ENCODE measurements around the gene UMAD1. TPM values are rescaled to one million over a fixed set of nuclear protein-coding genes. Genes with fewer than 3 reads are reported as not detected.

UMAD1 gene
- total and polyA plus RNA-seq, 7 donors, result 8.7 to 51.1 (median 15.6) TPM

GRCh38 chr7:7739204-7740036 is 98.9 kb downstream of the UMAD1 start:
- H3K27me3 ChIP-seq, result no peaks in the 10 kb centered on the region
- no peak for DNase-seq
- TF ChIP-seq EP300 (IDR thresholded peaks at IDR 0.05), result no peak
- TF ChIP-seq POLR2A (IDR thresholded peaks at IDR 0.05), result no peak
- TF ChIP-seq, protein P1, sequence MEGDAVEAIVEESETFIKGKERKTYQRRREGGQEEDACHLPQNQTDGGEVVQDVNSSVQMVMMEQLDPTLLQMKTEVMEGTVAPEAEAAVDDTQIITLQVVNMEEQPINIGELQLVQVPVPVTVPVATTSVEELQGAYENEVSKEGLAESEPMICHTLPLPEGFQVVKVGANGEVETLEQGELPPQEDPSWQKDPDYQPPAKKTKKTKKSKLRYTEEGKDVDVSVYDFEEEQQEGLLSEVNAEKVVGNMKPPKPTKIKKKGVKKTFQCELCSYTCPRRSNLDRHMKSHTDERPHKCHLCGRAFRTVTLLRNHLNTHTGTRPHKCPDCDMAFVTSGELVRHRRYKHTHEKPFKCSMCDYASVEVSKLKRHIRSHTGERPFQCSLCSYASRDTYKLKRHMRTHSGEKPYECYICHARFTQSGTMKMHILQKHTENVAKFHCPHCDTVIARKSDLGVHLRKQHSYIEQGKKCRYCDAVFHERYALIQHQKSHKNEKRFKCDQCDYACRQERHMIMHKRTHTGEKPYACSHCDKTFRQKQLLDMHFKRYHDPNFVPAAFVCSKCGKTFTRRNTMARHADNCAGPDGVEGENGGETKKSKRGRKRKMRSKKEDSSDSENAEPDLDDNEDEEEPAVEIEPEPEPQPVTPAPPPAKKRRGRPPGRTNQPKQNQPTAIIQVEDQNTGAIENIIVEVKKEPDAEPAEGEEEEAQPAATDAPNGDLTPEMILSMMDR (IDR thresholded peaks at IDR 0.05), result no peak
- TF ChIP-seq POLR2AphosphoS5 (IDR thresholded peaks at IDR 0.05), result no peak
- no peak overlapping the region for H3K27ac ChIP-seq
- H3K4me1 ChIP-seq, result peaks cover 0 to 25% (median 14%) of the 10 kb centered on the region in 4 donors
- 72 to 92% methylated on average over 4 of the region's 4 CpGs for WGBS, 2 donors
- H3K4me3 ChIP-seq, result no peak overlapping the region
- no peaks in the 10 kb centered on the region for H3K36me3 ChIP-seq
- intact Hi-C loops (cut with DNase I), result no loop called here
- no peaks in the 10 kb centered on the region for H3K9me3 ChIP-seq

DNA sequence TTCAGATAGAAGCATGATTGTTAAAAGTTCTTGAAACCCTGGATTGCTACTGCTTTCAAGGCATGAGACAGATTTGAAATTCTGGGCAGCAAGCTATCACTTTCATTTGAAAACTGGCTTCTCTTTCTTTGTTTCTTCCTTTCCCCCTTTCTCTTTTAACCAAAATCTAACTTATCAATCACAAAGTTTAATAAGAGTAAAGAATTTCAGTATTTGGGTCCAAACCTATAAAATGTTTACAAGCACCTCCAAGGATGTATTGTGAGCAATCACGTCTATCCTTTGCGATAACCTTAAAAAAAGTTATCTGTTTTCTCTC is 99.4 kb downstream of the UMAD1 start:
- whole genome bisulfite sequencing, 2 donors, result 27 to 71% methylated on average over 2 of the region's 2 CpGs
- Histone ChIP-seq H3K4me3 (no peak overlapping the region), H3K36me3 (no peaks in the 10 kb centered on the region), H3K27me3 (no peaks in the 10 kb centered on the region), H3K4me1 (peaks cover 0 to 25% (median 14%) of the 10 kb centered on the region in 4 donors), H3K9me3 (no peaks in the 10 kb centered on the region), H3K27ac (no peak overlapping the region)
- TF ChIP-seq, protein P1 (IDR thresholded peaks at IDR 0.05), result no peak
- TF ChIP-seq POLR2AphosphoS5 (IDR thresholded peaks at IDR 0.05), result no peak
- no peak for TF ChIP-seq POLR2A (IDR thresholded peaks at IDR 0.05)
- TF ChIP-seq EP300 (IDR thresholded peaks at IDR 0.05), result no peak
- intact Hi-C loops (cut with DNase I), result no loop called here
- DNase-seq, result no peak

DNA sequence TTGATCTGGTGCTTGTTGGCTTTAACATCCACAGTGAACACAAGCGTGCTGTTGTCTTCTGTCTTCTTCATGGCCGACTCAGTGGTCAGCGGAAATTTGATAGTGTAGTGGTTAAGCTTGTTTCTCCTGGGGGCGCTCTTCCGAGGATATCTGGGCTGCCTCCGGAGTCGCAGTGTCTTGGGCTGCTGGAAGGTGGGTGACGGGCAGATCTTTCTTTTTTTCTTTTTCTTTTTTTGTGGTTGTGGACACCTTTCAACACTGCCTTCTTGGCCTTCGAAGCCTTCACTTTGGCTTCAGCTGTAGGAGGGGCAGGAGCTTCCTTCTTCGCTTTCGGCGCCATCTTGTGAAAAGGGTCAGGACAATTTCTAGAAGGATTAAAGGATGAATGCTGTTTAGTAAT is 101.7 kb downstream of the UMAD1 start:
- DNase-seq, result no peak
- peaks cover 0 to 38% (median 25%) of the 10 kb centered on the region in 4 donors for H3K4me1 ChIP-seq
- no peaks in the 10 kb centered on the region for H3K36me3 ChIP-seq
- TF ChIP-seq POLR2A (IDR thresholded peaks at IDR 0.05) (no peak), EP300 (IDR thresholded peaks at IDR 0.05) (no peak), POLR2AphosphoS5 (IDR thresholded peaks at IDR 0.05) (no peak)
- TF ChIP-seq, protein P1 (IDR thresholded peaks at IDR 0.05), result no peak
- WGBS, 2 donors, result 96% methylated on average over 12 of the region's 12 CpGs
- no peaks in the 10 kb centered on the region for H3K27me3 ChIP-seq
- H3K4me3 ChIP-seq, result no peak overlapping the region
- intact Hi-C loops (cut with DNase I), result no loop called here
- no peaks in the 10 kb centered on the region for H3K9me3 ChIP-seq
- H3K27ac ChIP-seq, result no peak overlapping the region

DNA sequence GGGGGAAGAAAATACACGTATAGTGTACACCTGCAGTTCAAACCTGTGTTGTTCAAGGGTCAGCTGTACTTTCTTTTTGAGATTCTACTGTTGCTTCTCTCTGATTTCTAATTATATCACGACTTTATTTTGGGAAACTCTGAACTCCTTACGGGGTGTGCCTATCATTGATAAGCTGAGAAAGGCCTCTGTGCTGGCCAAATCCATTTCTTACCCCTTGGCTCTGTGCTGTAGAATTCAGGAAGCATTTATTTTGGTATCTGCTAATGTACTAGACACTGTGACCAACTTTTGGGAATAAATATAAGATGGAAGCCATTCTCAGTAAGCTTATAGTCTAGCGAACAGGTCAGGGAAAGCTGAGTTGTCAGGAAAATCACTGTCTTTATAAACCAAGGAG is 104.7 kb downstream of the UMAD1 start:
- Histone ChIP-seq H3K9me3 (no peaks in the 10 kb centered on the region), H3K4me1 (peaks cover 0 to 15% (median 12%) of the 10 kb centered on the region in 4 donors), H3K27ac (no peak overlapping the region), H3K27me3 (no peaks in the 10 kb centered on the region), H3K36me3 (no peaks in the 10 kb centered on the region), H3K4me3 (no peak overlapping the region)
- 70 to 77% methylated on average over 4 of the region's 4 CpGs for WGBS, 2 donors
- DNase-seq, result no peak
- TF ChIP-seq, protein P1 (IDR thresholded peaks at IDR 0.05), result no peak
- no peak for TF ChIP-seq POLR2AphosphoS5 (IDR thresholded peaks at IDR 0.05)
- TF ChIP-seq EP300 (IDR thresholded peaks at IDR 0.05), result no peak
- TF ChIP-seq POLR2A (IDR thresholded peaks at IDR 0.05), result no peak
- intact Hi-C loops (cut with DNase I), result no loop called here

Measured in sigmoid colon (tissue), 7 donors.